ENCODE data around the gene ELAVL3. TPM values are rescaled to one million over a fixed set of nuclear protein-coding genes. Genes with fewer than 3 reads are reported as not detected.

The ELAVL3 gene
- total and polyA plus RNA-seq, 2 of the 8 experiments (the other 6 are each of a cell fraction or from before 2014, with no cell fraction given) = 0.80 to 1.0 TPM

DNA sequence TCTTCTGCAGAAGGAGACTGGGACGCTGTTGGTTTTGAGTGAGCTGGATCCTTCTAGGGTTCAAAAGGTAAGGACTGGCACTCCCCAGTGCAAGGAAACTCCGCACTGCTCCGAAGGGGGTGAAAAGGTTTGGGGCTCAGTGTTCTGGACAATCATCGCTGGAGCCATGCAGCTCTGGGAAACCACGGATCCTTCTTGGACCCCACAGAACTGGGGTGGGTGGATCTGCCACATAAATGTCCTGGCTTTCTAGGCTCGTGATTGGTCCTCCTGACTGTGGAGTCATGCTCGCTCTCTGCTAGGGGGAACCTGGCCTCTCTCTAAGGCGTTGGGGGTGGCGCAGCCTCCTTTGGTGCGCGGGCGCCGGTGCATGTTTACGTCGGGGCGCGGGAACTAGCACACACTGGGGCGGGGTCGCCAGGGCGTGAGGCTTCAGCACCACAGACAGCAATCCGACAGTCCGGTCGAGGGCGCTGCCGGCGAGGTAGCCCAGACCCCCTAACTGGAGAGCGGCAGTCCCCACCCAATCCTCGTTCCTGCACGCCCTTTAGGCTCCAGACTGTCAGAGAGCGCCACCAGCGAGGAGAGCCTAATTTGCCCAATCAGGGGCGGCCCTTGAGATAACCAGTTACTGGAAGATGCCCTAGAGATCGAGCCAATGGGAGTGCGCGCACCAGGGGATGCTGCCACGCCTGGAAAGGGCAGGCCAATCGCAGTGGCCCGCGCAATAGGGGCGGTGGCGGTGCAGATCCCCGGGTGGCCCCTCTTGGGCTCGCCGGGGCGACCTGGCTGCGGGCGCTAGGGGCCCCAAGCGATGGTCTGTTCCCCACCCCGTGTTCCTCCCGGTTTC, 913 bp upstream of the ELAVL3 start (continued):
- TF ChIP-seq, protein P1, sequence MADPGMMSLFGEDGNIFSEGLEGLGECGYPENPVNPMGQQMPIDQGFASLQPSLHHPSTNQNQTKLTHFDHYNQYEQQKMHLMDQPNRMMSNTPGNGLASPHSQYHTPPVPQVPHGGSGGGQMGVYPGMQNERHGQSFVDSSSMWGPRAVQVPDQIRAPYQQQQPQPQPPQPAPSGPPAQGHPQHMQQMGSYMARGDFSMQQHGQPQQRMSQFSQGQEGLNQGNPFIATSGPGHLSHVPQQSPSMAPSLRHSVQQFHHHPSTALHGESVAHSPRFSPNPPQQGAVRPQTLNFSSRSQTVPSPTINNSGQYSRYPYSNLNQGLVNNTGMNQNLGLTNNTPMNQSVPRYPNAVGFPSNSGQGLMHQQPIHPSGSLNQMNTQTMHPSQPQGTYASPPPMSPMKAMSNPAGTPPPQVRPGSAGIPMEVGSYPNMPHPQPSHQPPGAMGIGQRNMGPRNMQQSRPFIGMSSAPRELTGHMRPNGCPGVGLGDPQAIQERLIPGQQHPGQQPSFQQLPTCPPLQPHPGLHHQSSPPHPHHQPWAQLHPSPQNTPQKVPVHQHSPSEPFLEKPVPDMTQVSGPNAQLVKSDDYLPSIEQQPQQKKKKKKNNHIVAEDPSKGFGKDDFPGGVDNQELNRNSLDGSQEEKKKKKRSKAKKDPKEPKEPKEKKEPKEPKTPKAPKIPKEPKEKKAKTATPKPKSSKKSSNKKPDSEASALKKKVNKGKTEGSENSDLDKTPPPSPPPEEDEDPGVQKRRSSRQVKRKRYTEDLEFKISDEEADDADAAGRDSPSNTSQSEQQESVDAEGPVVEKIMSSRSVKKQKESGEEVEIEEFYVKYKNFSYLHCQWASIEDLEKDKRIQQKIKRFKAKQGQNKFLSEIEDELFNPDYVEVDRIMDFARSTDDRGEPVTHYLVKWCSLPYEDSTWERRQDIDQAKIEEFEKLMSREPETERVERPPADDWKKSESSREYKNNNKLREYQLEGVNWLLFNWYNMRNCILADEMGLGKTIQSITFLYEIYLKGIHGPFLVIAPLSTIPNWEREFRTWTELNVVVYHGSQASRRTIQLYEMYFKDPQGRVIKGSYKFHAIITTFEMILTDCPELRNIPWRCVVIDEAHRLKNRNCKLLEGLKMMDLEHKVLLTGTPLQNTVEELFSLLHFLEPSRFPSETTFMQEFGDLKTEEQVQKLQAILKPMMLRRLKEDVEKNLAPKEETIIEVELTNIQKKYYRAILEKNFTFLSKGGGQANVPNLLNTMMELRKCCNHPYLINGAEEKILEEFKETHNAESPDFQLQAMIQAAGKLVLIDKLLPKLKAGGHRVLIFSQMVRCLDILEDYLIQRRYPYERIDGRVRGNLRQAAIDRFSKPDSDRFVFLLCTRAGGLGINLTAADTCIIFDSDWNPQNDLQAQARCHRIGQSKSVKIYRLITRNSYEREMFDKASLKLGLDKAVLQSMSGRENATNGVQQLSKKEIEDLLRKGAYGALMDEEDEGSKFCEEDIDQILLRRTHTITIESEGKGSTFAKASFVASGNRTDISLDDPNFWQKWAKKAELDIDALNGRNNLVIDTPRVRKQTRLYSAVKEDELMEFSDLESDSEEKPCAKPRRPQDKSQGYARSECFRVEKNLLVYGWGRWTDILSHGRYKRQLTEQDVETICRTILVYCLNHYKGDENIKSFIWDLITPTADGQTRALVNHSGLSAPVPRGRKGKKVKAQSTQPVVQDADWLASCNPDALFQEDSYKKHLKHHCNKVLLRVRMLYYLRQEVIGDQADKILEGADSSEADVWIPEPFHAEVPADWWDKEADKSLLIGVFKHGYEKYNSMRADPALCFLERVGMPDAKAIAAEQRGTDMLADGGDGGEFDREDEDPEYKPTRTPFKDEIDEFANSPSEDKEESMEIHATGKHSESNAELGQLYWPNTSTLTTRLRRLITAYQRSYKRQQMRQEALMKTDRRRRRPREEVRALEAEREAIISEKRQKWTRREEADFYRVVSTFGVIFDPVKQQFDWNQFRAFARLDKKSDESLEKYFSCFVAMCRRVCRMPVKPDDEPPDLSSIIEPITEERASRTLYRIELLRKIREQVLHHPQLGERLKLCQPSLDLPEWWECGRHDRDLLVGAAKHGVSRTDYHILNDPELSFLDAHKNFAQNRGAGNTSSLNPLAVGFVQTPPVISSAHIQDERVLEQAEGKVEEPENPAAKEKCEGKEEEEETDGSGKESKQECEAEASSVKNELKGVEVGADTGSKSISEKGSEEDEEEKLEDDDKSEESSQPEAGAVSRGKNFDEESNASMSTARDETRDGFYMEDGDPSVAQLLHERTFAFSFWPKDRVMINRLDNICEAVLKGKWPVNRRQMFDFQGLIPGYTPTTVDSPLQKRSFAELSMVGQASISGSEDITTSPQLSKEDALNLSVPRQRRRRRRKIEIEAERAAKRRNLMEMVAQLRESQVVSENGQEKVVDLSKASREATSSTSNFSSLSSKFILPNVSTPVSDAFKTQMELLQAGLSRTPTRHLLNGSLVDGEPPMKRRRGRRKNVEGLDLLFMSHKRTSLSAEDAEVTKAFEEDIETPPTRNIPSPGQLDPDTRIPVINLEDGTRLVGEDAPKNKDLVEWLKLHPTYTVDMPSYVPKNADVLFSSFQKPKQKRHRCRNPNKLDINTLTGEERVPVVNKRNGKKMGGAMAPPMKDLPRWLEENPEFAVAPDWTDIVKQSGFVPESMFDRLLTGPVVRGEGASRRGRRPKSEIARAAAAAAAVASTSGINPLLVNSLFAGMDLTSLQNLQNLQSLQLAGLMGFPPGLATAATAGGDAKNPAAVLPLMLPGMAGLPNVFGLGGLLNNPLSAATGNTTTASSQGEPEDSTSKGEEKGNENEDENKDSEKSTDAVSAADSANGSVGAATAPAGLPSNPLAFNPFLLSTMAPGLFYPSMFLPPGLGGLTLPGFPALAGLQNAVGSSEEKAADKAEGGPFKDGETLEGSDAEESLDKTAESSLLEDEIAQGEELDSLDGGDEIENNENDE (IDR thresholded peaks at IDR 0.05; ENCODE audit: insufficient replicate concordance, low read length) = no peak
- TF ChIP-seq NRF1 (IDR thresholded peaks at IDR 0.05; ENCODE audit: low read depth, low read length) (no peak), SP4 (IDR thresholded peaks at IDR 0.05; ENCODE audit: low read length) (no peak), SIX5 (IDR thresholded peaks at IDR 0.05; ENCODE audit: low read depth, low read length) (no peak), TAF7 (optimal IDR thresholded peaks at IDR 0.05; ENCODE audit: borderline replicate concordance, low read depth, low read length) (no peak), JUN (IDR thresholded peaks at IDR 0.05; ENCODE audit: low read depth, low read length) (no peak), POU5F1 (IDR thresholded peaks at IDR 0.05; ENCODE audit: low read depth, low read length) (no peak), PHF8 (conservative IDR thresholded peaks at IDR 0.05; ENCODE audit: low read depth, low read length) (no peak), CREB1 (IDR thresholded peaks at IDR 0.05) (peak; percentile 52; the same call in 1 of the 2 replicates)
- TF ChIP-seq, protein P2, sequence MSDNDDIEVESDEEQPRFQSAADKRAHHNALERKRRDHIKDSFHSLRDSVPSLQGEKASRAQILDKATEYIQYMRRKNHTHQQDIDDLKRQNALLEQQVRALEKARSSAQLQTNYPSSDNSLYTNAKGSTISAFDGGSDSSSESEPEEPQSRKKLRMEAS (IDR thresholded peaks at IDR 0.05) = peak; percentile 87
